HCEC 1CT (cell line): Measurements from ENCODE around the gene FGR.

Source experiments
- DNase-seq: peaks from one replicate; pipeline ENCODE4 v3.0.0-alpha.2; 2017

The FGR gene

GRCh38 chr1:27564710-27565649, 70.0 kb downstream of the FGR start:
- DNase-seq: no peak

GRCh38 chr1:27563591-27564471, 71.2 kb downstream of the FGR start:
- DNase-seq: peak; percentile 58

- no peak for DNase-seq
These were observed 71.7 kb downstream of the FGR start for GRCh38 chr1:27563341-27563590.

GRCh38 chr1:27562534-27563340, 72.2 kb downstream of the FGR start:
- no peak for DNase-seq
